ENCODE data around the gene BTNL9. TPM values are rescaled to one million over a fixed set of nuclear protein-coding genes. Genes with fewer than 3 reads are reported as not detected.
A peak's percentile ranks its signal among the peaks of the same experiment; 100 is the strongest.

BTNL9 gene
- total RNA-seq, 1 donor from 2014 or later = not detected

DNA sequence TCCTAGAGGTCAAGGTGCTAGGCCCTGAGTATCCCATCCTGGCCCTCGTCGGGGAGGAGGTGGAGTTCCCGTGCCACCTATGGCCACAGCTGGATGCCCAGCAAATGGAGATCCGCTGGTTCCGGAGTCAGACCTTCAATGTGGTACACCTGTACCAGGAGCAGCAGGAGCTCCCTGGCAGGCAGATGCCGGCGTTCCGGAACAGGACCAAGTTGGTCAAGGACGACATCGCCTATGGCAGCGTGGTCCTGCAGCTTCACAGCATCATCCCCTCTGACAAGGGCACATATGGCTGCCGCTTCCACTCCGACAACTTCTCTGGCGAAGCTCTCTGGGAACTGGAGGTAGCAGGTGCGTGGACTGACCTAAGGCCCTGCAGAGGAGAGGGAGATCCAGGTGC lies 7.9 kb downstream of the BTNL9 start:
- Mint-ChIP-seq H3K27ac (ENCODE audit: unreplicated experiment) (no peak overlapping the region), H3K27me3 (ENCODE audit: unreplicated experiment) (peaks cover 38% of the 10 kb centered on the region), H3K9me3 (ENCODE audit: unreplicated experiment) (no peaks in the 10 kb centered on the region), H3K4me3 (ENCODE audit: unreplicated experiment) (no peak overlapping the region), H3K4me1 (ENCODE audit: unreplicated experiment) (peaks cover 9% of the 10 kb centered on the region), H3K36me3 (ENCODE audit: unreplicated experiment) (no peaks in the 10 kb centered on the region)
- peak; percentile 80 for DNase-seq (ENCODE audit: extremely low spot score, unreplicated experiment)
- TF ChIP-seq, protein P1, sequence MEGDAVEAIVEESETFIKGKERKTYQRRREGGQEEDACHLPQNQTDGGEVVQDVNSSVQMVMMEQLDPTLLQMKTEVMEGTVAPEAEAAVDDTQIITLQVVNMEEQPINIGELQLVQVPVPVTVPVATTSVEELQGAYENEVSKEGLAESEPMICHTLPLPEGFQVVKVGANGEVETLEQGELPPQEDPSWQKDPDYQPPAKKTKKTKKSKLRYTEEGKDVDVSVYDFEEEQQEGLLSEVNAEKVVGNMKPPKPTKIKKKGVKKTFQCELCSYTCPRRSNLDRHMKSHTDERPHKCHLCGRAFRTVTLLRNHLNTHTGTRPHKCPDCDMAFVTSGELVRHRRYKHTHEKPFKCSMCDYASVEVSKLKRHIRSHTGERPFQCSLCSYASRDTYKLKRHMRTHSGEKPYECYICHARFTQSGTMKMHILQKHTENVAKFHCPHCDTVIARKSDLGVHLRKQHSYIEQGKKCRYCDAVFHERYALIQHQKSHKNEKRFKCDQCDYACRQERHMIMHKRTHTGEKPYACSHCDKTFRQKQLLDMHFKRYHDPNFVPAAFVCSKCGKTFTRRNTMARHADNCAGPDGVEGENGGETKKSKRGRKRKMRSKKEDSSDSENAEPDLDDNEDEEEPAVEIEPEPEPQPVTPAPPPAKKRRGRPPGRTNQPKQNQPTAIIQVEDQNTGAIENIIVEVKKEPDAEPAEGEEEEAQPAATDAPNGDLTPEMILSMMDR (IDR thresholded peaks at IDR 0.05) = no peak

DNA sequence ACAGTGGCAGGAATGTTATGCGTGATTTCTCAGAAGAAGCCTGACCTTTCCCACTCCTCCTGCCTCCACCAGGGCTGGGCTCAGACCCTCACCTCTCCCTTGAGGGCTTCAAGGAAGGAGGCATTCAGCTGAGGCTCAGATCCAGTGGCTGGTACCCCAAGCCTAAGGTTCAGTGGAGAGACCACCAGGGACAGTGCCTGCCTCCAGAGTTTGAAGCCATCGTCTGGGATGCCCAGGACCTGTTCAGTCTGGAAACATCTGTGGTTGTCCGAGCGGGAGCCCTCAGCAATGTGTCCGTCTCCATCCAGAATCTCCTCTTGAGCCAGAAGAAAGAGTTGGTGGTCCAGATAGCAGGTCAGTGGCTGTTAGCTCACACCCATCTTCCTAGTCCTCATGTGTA lies 9.9 kb downstream of the BTNL9 start:
- Mint-ChIP-seq H3K4me1 (ENCODE audit: unreplicated experiment) (peaks cover 18% of the 10 kb centered on the region), H3K27me3 (ENCODE audit: unreplicated experiment) (peaks cover 56% of the 10 kb centered on the region), H3K36me3 (ENCODE audit: unreplicated experiment) (no peaks in the 10 kb centered on the region), H3K4me3 (ENCODE audit: unreplicated experiment) (no peak overlapping the region), H3K9me3 (ENCODE audit: unreplicated experiment) (no peaks in the 10 kb centered on the region), H3K27ac (ENCODE audit: unreplicated experiment) (no peak overlapping the region)
- TF ChIP-seq, protein P1 (IDR thresholded peaks at IDR 0.05) = no peak
- peak; percentile 69 for DNase-seq (ENCODE audit: extremely low spot score, unreplicated experiment)

DNA sequence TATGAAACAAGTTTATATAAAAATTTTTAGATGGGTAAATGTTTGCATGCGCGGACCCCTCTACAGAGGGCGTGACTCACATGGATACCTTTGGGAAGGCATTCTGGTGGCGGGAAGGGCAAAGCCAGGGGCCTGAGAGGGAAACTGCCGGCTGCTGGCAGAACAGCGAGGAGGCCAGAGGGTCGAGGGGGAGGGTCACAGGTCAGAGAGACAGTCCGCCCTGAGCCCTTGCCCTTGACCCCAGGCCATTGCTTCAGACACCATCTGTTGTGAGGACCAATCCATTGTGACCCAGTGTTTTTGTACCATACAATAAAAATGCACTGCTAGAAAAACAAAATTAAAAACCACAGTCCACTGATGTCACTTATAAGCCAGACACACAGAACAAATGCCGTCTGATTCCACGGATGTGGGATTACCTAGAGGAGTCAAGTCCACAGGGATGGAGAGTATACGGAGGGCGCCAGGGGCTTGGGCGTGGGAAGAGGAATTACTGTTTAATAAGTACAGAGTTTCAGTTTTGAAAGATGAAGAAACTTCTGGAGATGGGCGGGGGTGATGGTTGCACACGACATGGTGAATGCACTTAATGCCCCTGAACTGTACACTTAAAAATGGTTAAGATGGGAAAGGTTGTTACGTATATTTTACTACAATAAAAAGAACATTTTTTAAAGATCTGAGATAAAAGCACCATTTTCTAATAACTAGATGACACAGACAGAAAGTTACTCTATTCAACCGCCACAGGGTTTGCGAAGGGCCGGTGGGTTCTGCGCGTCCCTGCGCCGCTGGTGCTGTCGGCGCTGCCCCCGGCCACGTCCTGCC lies 12.0 kb downstream of the BTNL9 start:
- Mint-ChIP-seq H3K4me3 (ENCODE audit: unreplicated experiment) (peak overlapping the region; percentile 64), H3K4me1 (ENCODE audit: unreplicated experiment) (peaks cover 18% of the 10 kb centered on the region), H3K27ac (ENCODE audit: unreplicated experiment) (no peak overlapping the region), H3K27me3 (ENCODE audit: unreplicated experiment) (peaks cover 77% of the 10 kb centered on the region), H3K9me3 (ENCODE audit: unreplicated experiment) (no peaks in the 10 kb centered on the region), H3K36me3 (ENCODE audit: unreplicated experiment) (no peaks in the 10 kb centered on the region)
- DNase-seq (ENCODE audit: extremely low spot score, unreplicated experiment) = peak; percentile 51
- TF ChIP-seq, protein P1 (IDR thresholded peaks at IDR 0.05) = no peak

DNA sequence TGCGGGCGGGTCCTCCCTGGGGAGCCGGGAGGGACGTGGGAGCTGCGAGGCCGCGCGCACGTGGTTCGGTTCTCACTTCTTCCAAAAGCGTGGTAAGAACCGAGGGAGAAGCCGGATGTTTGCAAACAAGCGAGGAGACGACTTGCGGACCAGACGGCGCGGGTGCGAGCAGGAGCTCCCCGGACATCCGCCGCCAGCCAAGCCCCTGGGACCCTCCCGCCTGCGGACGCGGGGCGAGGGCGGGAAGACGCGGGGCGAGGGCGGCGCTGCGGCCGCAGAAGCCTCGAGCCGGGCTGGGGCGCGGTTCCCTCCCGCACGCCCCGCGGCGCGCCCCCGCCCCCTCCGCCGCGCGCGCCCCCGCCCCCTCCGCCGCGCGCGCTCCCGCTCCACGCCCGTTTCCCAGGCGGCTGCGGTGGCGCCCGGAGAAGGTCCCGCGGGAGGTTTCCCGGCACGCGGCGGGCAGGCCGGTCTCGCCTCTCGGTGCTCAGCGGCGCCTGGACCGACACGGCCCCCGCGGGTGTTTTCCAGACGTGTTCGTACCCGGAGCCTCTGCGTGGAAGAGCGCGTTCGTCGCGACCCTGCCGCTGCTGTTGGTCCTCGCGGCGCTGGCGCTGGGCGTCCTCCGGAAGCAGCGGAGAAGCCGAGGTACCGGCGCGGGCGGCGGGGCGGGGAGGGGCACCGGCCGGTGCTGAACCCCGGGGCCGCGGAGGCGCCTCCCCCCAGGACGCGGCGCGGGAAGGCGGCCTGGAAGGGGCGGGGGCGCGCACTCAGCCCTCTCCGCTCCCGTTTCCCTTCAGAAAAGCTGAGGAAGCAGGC lies 12.8 kb downstream of the BTNL9 start:
- TF ChIP-seq, protein P1 (IDR thresholded peaks at IDR 0.05) = no peak
- Mint-ChIP-seq H3K27me3 (ENCODE audit: unreplicated experiment) (peaks cover 79% of the 10 kb centered on the region), H3K4me3 (ENCODE audit: unreplicated experiment) (peak overlapping the region; percentile 71), H3K9me3 (ENCODE audit: unreplicated experiment) (no peaks in the 10 kb centered on the region), H3K36me3 (ENCODE audit: unreplicated experiment) (no peaks in the 10 kb centered on the region), H3K4me1 (ENCODE audit: unreplicated experiment) (peaks cover 18% of the 10 kb centered on the region), H3K27ac (ENCODE audit: unreplicated experiment) (no peak overlapping the region)
- DNase-seq (ENCODE audit: extremely low spot score, unreplicated experiment) = peak; percentile 84

Measured in osteocyte (in vitro differentiated cells).